ENCODE measurements around the gene ATP6V1B1.

ATP6V1B1 gene

DNA sequence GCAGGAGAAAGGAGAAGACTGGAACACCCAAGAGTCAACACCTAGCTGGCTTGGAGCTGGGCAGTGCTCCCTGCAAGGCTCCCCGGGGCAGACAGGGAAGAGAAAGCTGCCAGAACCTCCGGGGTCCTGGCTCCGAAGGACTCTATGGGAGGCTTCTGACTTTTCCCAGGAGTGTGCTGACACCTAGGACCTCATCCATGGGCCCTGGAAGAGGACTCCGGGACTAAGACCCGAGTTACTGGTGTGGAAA, 37.8 kb upstream of the ATP6V1B1 start:
- TF ChIP-seq FOXA1 (IDR thresholded peaks at IDR 0.05) (no peak), FOXM1 (IDR thresholded peaks at IDR 0.05; ENCODE audit: borderline replicate concordance) (no peak), LEF1 (IDR thresholded peaks at IDR 0.05; ENCODE audit: borderline replicate concordance) (no peak), ELF4 (IDR thresholded peaks at IDR 0.05) (no peak), ARNT (IDR thresholded peaks at IDR 0.05) (no peak), SP1 (IDR thresholded peaks at IDR 0.05) (no peak), FOXK2 (IDR thresholded peaks at IDR 0.05) (no peak), BHLHE40 (IDR thresholded peaks at IDR 0.05; ENCODE audit: borderline replicate concordance) (no peak), PKNOX1 (IDR thresholded peaks at IDR 0.05) (no peak), CTBP1 (IDR thresholded peaks at IDR 0.05; ENCODE audit: borderline replicate concordance) (no peak), L3MBTL2 (conservative IDR thresholded peaks at IDR 0.05) (no peak), TARDBP (IDR thresholded peaks at IDR 0.05) (no peak), ZNF384 (IDR thresholded peaks at IDR 0.05) (no peak), SUZ12 (IDR thresholded peaks at IDR 0.05) (no peak), NFRKB (IDR thresholded peaks at IDR 0.05) (no peak), HDGF (IDR thresholded peaks at IDR 0.05; ENCODE audit: borderline replicate concordance) (no peak)
- DNase-seq (ENCODE audit: extremely low spot score) = no peak
- ChIA-PET POLR2A (no interaction called here), CTCF (interaction anchor here (1.0 kb wide), 1 partner anchor 50 kb away, joined by 3 read pairs; no protein-coding TSS in a partner anchor)

DNA sequence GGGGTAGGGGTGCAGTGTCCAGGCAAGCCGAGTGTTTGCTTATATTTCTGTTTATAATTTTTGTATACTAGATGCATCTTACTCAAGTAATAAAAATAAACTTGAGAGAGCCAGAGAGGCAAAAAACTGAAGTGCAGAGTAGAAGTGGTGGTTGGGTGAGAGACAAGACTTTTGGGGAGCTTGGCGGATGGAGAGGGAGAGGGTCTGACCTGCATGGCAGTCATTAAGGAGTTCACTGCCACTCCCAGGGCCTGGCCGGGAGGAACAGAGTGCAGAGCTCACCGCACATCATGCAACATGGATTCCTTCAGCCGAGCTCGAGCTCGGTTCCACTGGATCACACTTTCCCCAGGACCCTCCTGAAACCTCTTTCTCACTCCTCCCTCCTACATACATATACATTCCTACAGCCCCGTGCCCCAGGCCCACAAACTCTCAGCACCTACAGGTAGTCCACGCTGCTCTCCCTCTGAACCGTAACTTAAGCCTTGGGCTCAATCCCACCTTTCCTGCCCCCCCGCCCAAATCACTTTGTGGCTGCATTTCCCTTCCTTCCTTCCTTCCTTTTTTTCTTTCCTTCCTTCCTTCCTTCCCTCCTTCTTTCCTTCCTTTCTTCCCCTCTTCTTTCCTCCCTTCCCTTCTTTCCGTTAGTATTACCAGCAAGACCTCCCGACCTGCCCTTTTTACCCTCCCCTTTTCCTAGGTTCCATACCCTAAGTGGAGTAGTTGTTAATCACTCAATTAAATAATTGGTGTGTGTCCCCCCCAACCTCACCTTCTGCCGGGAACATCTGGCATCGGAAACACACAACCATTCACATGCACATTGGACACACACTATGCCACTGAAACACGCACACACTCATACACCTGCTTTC, 37.1 kb upstream of the ATP6V1B1 start:
- POLR2A ChIA-PET = no interaction called here
- CTCF ChIA-PET = interaction anchor here (1.0 kb wide), 1 partner anchor 49 kb away, joined by 3 read pairs; no protein-coding TSS in a partner anchor
- TF ChIP-seq BHLHE40 (IDR thresholded peaks at IDR 0.05; ENCODE audit: borderline replicate concordance) (no peak), SUZ12 (IDR thresholded peaks at IDR 0.05) (no peak), TARDBP (IDR thresholded peaks at IDR 0.05) (no peak), HDGF (IDR thresholded peaks at IDR 0.05; ENCODE audit: borderline replicate concordance) (no peak), FOXM1 (IDR thresholded peaks at IDR 0.05; ENCODE audit: borderline replicate concordance) (no peak), PKNOX1 (IDR thresholded peaks at IDR 0.05) (no peak), SP1 (IDR thresholded peaks at IDR 0.05) (no peak), ARNT (IDR thresholded peaks at IDR 0.05) (no peak), LEF1 (IDR thresholded peaks at IDR 0.05; ENCODE audit: borderline replicate concordance) (no peak), FOXK2 (IDR thresholded peaks at IDR 0.05) (no peak), FOXA1 (IDR thresholded peaks at IDR 0.05) (no peak)
- no peak for DNase-seq (ENCODE audit: extremely low spot score)

GRCh38 chr2:70901227-70902066, 34.3 kb upstream of the ATP6V1B1 start:
- TF ChIP-seq L3MBTL2 (conservative IDR thresholded peaks at IDR 0.05) = peak; percentile 43
- TF ChIP-seq ARNT (IDR thresholded peaks at IDR 0.05) = no peak
- no peak for TF ChIP-seq HDGF (IDR thresholded peaks at IDR 0.05; ENCODE audit: borderline replicate concordance)
- DNase-seq (ENCODE audit: extremely low spot score) = peak; percentile 35
- CTCF ChIA-PET = interaction anchor here (1.2 kb wide), 1 partner anchor 47 kb away, joined by 4 read pairs; no protein-coding TSS in a partner anchor
- POLR2A ChIA-PET = interaction anchor here (0.8 kb wide), 1 partner anchor 18 kb away, joined by 3 read pairs; no protein-coding TSS in a partner anchor

DNA sequence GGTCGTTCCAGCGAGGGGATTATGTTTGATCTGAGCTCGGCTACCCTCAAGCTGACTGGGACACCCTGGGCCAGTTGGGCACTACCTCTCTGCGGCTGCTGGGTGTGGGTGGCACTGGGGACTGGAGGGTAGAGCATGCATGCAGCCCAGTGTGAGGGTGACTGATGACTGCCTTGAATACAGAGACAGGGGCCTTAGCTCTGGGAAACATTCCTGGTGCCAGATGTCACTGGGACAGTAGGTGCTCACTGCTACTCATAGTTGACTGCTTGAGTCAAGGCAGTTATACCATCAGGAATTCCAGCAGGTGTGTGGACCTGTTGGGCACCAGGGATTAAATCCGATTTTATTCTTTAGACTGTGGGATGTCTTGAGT, 33.6 kb upstream of the ATP6V1B1 start:
- TF ChIP-seq LEF1 (IDR thresholded peaks at IDR 0.05; ENCODE audit: borderline replicate concordance) = no peak
- ChIA-PET POLR2A (interaction anchor here (0.8 kb wide), 1 partner anchor 18 kb away, joined by 3 read pairs; no protein-coding TSS in a partner anchor), CTCF (interaction anchor here (1.2 kb wide), 1 partner anchor 46 kb away, joined by 4 read pairs; no protein-coding TSS in a partner anchor)
- DNase-seq (ENCODE audit: extremely low spot score) = no peak

DNA sequence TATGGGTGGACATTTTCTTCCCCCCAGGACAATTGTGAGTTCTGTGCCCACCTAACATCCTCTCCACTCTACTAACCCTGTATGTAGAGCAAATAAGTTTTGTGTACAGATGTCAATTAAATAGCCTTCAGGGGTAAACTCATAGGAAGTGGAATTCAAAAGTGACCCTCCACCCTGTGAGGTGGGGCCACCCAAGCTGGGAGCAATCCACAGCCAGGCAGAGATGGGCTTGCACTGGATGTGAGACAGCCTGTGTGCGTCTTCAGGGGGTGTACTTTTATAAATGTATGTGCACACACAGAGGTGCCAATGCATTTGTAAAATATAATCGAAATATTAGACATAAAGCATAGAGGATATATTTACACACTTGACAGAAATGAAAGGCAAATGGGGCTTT, 33.1 kb upstream of the ATP6V1B1 start:
- ChIA-PET CTCF (interaction anchor here (1.2 kb wide), 1 partner anchor 46 kb away, joined by 4 read pairs; no protein-coding TSS in a partner anchor), POLR2A (interaction anchor here (0.8 kb wide), 1 partner anchor 17 kb away, joined by 3 read pairs; no protein-coding TSS in a partner anchor)
- DNase-seq (ENCODE audit: extremely low spot score) = no peak
- TF ChIP-seq FOXM1 (IDR thresholded peaks at IDR 0.05; ENCODE audit: borderline replicate concordance) = no peak
- no peak for TF ChIP-seq ZNF384 (IDR thresholded peaks at IDR 0.05)
- TF ChIP-seq HDGF (IDR thresholded peaks at IDR 0.05; ENCODE audit: borderline replicate concordance) = no peak
- TF ChIP-seq SP1 (IDR thresholded peaks at IDR 0.05) = no peak
- no peak for TF ChIP-seq LEF1 (IDR thresholded peaks at IDR 0.05; ENCODE audit: borderline replicate concordance)
- TF ChIP-seq TARDBP (IDR thresholded peaks at IDR 0.05) = no peak
- TF ChIP-seq BHLHE40 (IDR thresholded peaks at IDR 0.05; ENCODE audit: borderline replicate concordance) = no peak
- TF ChIP-seq NFRKB (IDR thresholded peaks at IDR 0.05) = no peak
- TF ChIP-seq ELF4 (IDR thresholded peaks at IDR 0.05) = no peak
- TF ChIP-seq SUZ12 (IDR thresholded peaks at IDR 0.05) = no peak
- TF ChIP-seq FOXA1 (IDR thresholded peaks at IDR 0.05) = no peak
- no peak for TF ChIP-seq PKNOX1 (IDR thresholded peaks at IDR 0.05)
- TF ChIP-seq CTBP1 (IDR thresholded peaks at IDR 0.05; ENCODE audit: borderline replicate concordance) = no peak
- no peak for TF ChIP-seq FOXK2 (IDR thresholded peaks at IDR 0.05)

DNA sequence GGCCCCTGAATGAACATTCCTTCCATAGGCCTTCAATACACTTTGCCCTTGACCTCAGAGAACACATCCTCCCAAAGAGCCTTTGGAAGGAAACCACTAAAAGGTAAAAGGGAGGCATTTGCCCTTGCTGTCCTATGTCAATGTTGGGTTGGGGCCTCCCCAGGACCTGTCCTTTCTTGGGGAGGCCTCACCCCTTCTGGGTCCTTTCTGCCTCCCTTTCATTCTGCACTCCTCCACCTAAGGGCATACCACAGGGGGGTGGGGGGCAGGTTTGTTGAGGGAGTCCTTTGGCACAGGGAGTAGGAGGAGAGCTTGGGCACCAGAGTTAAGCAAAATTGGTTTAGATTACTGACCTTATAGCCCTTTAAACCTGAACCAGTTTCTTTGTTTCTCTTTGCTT, 32.5 kb upstream of the ATP6V1B1 start:
- CTCF ChIA-PET = no interaction called here

More for the DNA sequence above, 32.5 kb upstream of the ATP6V1B1 start:
- TF ChIP-seq L3MBTL2 (conservative IDR thresholded peaks at IDR 0.05) (no peak), SUZ12 (IDR thresholded peaks at IDR 0.05) (no peak), FOXK2 (IDR thresholded peaks at IDR 0.05) (no peak), TARDBP (IDR thresholded peaks at IDR 0.05) (no peak), NFRKB (IDR thresholded peaks at IDR 0.05) (no peak), ARNT (IDR thresholded peaks at IDR 0.05) (no peak), FOXA1 (IDR thresholded peaks at IDR 0.05) (no peak), HDGF (IDR thresholded peaks at IDR 0.05; ENCODE audit: borderline replicate concordance) (no peak), PKNOX1 (IDR thresholded peaks at IDR 0.05) (no peak), CTBP1 (IDR thresholded peaks at IDR 0.05; ENCODE audit: borderline replicate concordance) (no peak), SP1 (IDR thresholded peaks at IDR 0.05) (no peak), ELF4 (IDR thresholded peaks at IDR 0.05) (no peak), ZNF384 (IDR thresholded peaks at IDR 0.05) (no peak), LEF1 (IDR thresholded peaks at IDR 0.05; ENCODE audit: borderline replicate concordance) (no peak), FOXM1 (IDR thresholded peaks at IDR 0.05; ENCODE audit: borderline replicate concordance) (no peak)
- DNase-seq (ENCODE audit: extremely low spot score) = no peak
- POLR2A ChIA-PET = no interaction called here

Data from HEK293T (cell line).